GOT3 (cell line): Measurements from ENCODE around the gene FBXO21.

Experiments used
- DNase-seq: peaks from one replicate; lab custom pipeline; 2025; ENCODE audit warnings: mixed read lengths; lab: John Stamatoyannopoulos, UW

Gene FBXO21

GRCh38 chr12:117162633-117163032, 27.6 kb downstream of the FBXO21 start:
- no peak for DNase-seq

GRCh38 chr12:117162167-117162539, 28.1 kb downstream of the FBXO21 start:
- DNase-seq: no peak

GRCh38 chr12:117161460-117162166, 28.7 kb downstream of the FBXO21 start:
- no peak for DNase-seq

GRCh38 chr12:117159674-117160073, 30.6 kb downstream of the FBXO21 start:
- DNase-seq: no peak

GRCh38 chr12:117158911-117159553, 31.2 kb downstream of the FBXO21 start:
- no peak for DNase-seq

GRCh38 chr12:117158096-117158495, 32.2 kb downstream of the FBXO21 start:
- DNase-seq: no peak

GRCh38 chr12:117155278-117156060, 34.8 kb downstream of the FBXO21 start:
- no peak for DNase-seq

- DNase-seq: no peak
Measured at GRCh38 chr12:117152793-117153775, 37.2 kb downstream of the FBXO21 start.

GRCh38 chr12:117151403-117152031, 38.8 kb downstream of the FBXO21 start:
- no peak for DNase-seq

GRCh38 chr12:117149431-117149830, 40.8 kb downstream of the FBXO21 start:
- no peak for DNase-seq

- DNase-seq: no peak
Measured at GRCh38 chr12:117148642-117149041, 41.6 kb downstream of the FBXO21 start.

GRCh38 chr12:117147639-117148038, 42.6 kb downstream of the FBXO21 start:
- no peak for DNase-seq

GRCh38 chr12:117145597-117146154, 44.6 kb downstream of the FBXO21 start:
- no peak for DNase-seq

GRCh38 chr12:117144599-117144998, 45.7 kb downstream of the FBXO21 start:
- no peak for DNase-seq

- no peak for DNase-seq
Measured at GRCh38 chr12:117143008-117143532, 47.2 kb downstream of the FBXO21 start.

GRCh38 chr12:117142094-117142493, 48.2 kb downstream of the FBXO21 start:
- no peak for DNase-seq

GRCh38 chr12:117141097-117141898, 49.0 kb downstream of the FBXO21 start:
- no peak for DNase-seq

- DNase-seq: no peak
Measured at GRCh38 chr12:117140397-117141096, 49.7 kb downstream of the FBXO21 start.

- no peak for DNase-seq
Measured at GRCh38 chr12:117139025-117139717, 51.1 kb downstream of the FBXO21 start.
